ENCODE data around the gene KIAA1191.

KIAA1191 gene

DNA sequence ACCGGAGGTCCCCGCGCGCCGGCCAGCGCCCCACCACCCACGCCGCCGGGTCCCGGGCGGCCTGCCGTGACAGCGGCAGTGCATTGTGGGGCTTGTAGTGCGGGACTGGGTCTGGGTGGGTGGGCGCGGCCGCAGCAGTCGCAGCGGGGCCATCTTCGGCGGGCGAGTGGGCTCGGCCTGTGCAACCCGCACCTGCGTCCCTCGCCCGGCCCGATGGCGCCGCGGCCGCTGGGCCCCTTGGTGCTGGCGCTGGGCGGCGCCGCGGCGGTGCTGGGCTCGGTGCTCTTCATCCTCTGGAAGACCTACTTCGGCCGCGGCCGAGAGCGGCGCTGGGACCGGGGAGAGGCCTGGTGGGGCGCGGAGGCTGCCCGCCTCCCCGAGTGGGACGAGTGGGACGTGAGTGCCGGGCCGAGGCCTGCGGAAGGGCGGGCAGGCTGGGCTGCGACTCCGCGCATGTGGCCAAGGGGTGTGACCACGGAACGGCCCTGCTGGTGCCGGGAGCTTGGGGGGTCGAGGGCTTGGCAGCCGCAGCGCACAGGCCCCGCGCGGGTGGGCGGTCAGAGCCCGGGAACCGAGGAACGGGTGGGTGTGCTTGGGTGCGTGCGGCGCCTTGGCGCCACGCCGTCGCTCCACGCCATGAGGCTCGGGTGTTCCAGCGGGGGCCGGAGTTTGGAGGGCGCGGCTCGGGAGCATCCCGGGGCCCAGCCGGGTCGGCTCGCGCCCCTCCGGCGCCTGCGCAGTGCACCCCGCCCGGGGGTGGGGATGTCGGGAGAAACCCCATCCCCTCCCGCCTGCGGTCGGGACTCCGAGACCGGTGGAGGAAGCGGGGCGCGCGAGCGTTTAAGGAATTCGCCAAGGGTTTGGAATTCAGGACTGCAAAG lies 4.0 kb upstream of the KIAA1191 start, which contains the start of gene ARL10:
Gene ARL10, plus strand, starts transcription at position 137 of the 881 bp plus-strand sequence. Its CDS starts 77 bp downstream, at position 214.
- no peak for DNase-seq (ENCODE audit: low read depth in 2 of 2, low spot score in 1 of 2)

DNA sequence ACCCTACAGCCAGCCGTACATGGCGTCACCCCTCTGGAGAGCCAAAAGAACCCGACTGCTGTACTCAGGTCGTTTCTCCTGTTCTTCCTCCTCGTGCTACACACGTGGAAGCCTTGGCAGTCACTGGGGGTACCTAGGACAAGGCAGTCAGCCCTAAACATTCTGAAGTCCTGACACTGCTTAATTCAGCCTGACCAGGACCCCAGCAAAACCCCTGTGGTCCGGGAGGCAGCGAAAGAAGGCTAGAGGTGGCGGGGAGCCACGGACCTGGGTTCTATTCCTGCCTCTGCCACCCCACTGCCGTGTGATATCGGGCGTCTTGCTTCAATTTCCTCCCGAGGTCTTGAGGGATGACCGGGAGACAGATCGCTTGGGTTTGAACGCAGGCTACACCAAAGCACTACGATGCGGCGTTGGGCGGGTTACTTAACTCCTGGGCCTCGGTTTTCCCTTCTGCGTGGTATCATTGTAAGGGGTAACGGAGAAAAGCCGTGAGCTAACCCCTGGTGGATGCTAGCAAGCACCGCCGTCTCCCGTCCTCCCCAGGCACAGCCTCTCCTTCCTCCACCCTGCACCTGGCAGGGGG lies 3.3 kb upstream of the KIAA1191 start:
- no peak for DNase-seq (ENCODE audit: low read depth in 2 of 2, low spot score in 1 of 2)

DNA sequence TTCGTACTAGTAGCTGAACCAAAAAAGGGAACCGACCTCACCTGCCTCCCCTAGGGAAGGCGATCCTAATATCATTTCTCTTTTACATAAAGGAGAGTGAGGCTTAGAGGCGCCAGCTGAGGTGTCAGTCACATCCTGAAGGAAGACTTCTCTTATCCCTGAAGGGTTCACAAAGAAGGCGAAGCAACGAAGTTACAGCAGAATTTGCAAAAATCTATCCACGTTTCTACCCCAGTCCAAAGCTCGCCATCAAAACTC lies 598 bp upstream of the KIAA1191 start:
- DNase-seq (ENCODE audit: low read depth in 2 of 2, low spot score in 1 of 2), result no peak

- DNase-seq (ENCODE audit: low read depth in 2 of 2, low spot score in 1 of 2), result no peak
Measured at GRCh38 chr5:176360894-176361436, 599 bp downstream of the KIAA1191 start.

GRCh38 chr5:176359658-176360057 lies 1.9 kb downstream of the KIAA1191 start:
- no peak for DNase-seq (ENCODE audit: low read depth in 2 of 2, low spot score in 1 of 2)

- DNase-seq (ENCODE audit: low read depth in 2 of 2, low spot score in 1 of 2), result no peak
Measured at GRCh38 chr5:176356179-176356566, 5.4 kb downstream of the KIAA1191 start.

DNA sequence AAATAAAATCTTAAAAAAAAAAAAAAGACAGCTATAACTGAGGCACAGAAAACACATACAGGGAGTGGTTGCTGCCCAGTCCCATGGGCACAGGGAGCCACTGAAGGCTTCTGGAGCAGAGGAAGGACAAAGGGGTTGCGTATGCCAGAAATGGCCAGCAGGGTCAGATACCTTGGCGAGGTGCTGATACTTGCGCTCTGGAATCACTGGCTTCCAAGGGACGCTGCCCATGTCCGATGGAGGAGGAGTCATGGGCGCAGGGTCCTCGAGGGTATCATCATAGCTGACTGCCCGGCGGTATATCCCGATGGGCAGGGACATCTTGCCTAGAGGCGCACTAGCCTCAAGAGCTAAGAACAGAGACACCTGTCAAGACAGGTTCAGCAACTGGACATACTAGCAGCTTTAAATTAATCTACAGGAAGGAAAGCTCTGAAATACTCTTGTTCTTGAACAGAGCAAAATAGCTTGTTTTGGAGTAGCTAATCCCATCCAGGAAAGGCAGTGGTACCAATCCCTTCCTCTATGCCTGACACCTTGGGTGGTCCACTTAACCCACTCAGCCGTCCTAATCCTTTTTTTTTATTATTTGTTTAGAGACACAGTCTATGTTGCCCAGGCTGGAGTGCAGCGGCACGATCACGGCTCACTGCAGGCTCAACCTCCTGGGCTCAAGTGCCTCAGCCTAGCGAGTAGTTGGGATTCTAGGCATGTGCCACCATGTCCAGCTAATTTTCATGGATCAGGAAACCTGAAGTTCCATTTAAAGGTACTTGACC lies 6.0 kb downstream of the KIAA1191 start:
- no peak for DNase-seq (ENCODE audit: low read depth in 2 of 2, low spot score in 1 of 2)

- no peak for DNase-seq (ENCODE audit: low read depth in 2 of 2, low spot score in 1 of 2)
Measured at GRCh38 chr5:176353533-176353932, 8.0 kb downstream of the KIAA1191 start.

- no peak for DNase-seq (ENCODE audit: low read depth in 2 of 2, low spot score in 1 of 2)
Measured at GRCh38 chr5:176352116-176352878, 9.3 kb downstream of the KIAA1191 start.

DNA sequence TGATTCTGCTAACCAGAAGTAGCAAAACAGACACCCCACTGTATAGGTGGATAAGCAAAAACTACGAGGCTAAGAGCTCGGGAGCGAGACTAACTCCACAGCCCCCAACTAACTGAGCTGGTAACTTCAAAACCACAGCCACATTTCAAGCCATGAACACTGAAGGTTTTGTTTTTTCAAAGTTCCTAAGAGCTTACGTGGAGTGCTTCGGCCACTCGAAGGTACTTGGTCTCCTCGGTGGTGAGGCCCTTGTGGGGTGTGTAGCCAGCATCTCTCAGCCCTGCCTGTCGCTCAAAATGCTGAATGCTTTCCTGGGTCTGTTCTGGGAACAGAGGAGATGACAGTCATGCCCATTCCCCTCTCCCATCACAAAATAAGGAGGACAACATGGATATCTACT lies 11.1 kb downstream of the KIAA1191 start:
- no peak for DNase-seq (ENCODE audit: low read depth in 2 of 2, low spot score in 1 of 2)

DNA sequence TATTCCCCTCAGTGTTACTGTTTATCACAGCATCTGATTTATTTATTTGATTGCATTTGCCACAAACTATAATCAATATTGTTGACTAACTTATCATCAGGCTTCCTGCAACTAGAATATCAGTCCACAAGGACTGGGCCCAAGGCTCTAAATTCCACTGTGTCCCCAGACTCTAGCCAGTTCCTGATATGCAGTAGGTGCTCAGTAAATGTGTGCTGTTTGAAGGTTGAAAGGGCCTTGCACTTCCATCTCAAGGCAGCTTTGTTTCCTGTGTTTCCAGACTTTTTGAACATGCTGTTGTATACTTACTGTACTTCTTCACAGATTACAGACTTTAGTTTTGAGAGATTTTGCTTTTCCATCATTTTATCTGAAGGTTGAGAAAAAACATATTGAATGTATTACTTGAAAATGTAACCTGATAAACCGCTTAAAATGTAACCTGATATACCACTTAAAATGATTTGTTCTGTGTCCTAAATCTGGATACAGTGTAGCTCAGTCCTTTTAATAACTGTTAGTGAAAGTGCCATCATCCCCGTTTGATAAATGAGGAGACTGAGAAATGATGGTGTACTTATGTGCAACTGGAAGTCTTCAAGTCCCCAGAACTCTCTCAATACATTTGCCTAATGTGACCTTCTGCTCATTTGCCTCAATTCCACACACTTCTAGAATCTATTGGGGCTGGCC lies 18.7 kb downstream of the KIAA1191 start:
- no peak for DNase-seq (ENCODE audit: low read depth in 2 of 2, low spot score in 1 of 2)

- DNase-seq (ENCODE audit: low read depth in 2 of 2, low spot score in 1 of 2), result no peak
Measured at GRCh38 chr5:176342158-176342483, 19.4 kb downstream of the KIAA1191 start.

DNA sequence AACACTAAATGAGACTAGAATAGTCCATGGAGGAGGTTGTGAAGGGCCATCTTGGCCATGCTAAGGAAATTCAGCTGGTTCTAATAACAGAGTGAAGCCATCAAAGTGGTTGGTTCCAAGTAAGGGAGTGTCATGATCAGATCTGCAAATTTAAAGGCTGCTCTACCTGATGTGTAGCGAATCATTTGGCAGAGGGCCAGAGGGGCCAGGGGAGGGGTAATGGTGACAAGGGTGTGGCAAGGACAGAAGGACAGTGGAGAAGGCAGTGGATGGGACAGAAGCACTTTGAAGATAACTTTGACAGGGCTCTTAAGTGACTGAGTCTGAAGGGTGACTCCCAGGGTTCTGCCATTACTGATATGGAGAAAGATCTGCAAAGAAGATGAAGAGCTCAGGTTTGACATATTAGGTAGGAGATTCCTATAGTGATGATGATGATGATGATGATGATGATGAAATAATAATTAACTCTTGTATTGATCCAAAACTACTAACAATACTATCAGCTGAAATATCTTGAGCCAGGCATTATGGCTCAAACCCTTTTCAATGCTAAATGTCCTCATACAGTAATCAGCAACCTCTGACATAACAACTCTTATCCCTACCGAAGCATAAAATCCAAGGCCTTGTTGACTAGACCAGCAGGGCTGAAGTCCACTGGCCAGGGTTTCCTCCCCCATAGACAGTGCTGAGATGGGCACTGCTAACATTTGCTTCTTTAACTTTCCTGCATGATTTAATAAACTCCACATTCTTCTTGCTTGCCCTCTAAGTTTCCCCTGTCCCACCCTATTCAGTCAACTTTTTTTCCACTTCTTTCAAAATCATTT lies 20.0 kb downstream of the KIAA1191 start:
- DNase-seq (ENCODE audit: low read depth in 2 of 2, low spot score in 1 of 2), result no peak

- DNase-seq (ENCODE audit: low read depth in 2 of 2, low spot score in 1 of 2), result no peak
Measured at GRCh38 chr5:176339304-176339703, 22.3 kb downstream of the KIAA1191 start.

GRCh38 chr5:176337913-176338312 lies 23.7 kb downstream of the KIAA1191 start:
- DNase-seq (ENCODE audit: low read depth in 2 of 2, low spot score in 1 of 2), result no peak

DNA sequence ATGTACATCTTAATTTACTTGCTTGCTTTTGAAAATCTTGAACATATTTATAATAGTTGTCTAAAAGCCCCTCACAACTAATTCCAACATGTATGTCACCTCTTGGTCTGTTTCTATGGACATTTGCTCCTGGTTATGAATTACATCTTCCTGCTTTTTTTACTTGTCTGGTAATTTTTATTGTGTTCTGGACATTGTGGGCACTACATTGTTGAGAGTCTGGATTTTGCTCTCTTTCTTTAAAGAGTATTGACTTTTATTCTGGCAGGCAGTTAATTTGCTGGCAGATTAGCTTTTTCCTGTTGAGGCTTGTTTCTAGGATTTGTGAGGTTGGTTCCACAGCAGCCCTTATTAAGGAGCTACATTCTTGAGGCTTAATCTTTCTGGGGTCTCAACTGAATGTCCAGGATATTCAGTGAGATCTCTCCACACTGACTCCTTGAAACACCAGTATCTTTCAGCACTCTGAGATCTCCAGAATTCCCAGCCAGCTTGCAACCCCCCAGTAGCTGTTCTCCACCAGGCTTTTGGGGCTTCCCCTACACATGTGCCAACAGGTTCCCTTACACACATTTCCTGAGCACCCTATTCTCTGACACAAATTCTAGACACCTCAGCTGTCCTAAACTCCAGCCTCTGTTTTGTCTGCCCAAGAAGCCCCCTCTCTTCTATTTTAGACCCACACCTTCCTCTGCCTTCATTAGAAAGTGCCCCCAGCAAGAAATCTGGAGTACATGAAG lies 27.4 kb downstream of the KIAA1191 start:
- DNase-seq (ENCODE audit: low read depth in 2 of 2, low spot score in 1 of 2), result no peak

DNA sequence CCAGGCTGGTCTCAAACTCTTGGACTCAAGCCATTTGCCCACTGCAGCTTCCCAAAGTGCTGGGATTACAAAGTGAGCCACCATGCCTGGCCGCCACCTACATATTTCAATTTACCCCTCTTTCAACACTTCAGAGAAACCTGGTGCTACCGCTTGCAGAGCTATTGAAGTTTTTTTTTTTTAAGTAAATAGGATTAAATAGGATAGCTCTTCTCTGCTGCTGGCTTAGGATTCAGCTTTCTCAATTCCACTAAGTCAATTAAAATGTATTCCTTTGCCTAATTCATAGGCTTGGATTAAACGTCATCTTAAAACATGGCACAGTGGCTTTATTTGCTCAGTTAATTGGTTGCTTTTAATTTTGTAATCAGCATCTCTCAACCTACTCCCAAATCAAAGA lies 41.0 kb downstream of the KIAA1191 start:
- DNase-seq (ENCODE audit: low read depth in 2 of 2, low spot score in 1 of 2), result no peak

DNA sequence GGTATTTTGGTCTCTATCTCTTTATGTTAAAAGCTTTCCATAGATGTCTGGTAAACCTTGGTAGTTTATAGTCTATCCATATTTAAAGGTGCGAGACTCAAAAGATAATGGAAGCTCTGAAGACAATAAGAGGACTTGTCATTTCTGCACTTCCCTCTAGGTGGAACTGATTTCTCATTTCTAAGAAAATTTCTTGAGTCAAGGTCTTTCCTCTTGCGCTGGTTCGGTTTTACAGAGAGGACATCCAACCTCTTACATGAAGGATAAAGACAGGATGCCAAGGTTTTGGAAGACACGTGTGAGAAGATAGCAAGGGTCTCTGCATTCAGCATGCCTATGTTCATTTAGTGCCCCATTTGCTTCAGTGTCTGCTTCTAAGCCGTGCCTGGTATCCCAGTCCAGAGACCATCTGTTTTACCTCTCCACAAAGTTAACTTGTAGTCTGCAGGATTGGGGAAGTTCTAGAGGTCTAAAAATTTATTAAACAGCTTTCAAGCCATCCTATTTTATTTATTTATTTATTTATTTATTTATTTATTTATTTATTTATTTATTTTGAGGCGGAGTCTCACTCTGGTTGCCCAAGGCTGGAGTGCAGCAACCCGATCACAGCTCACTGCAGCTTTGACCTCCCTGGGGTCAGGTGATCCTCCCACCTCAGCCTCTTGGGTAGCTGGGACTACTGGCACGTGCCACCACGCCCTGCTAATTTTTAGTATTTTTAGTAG lies 41.6 kb downstream of the KIAA1191 start:
- DNase-seq (ENCODE audit: low read depth in 2 of 2, low spot score in 1 of 2), result no peak
